SIG-M5 treated with dmso at 0.1 percent for 504 hours (cell line): ENCODE data around the gene SH3GL3.

ENCODE experiments used
- DNase-seq: peaks from one replicate; lab custom pipeline; 2025; ENCODE audit not compliant: unreplicated experiment; lab: John Stamatoyannopoulos, UW

Gene SH3GL3

GRCh38 chr15:83658430-83659416 is 211.6 kb downstream of the SH3GL3 start:
- DNase-seq, result no peak

GRCh38 chr15:83659417-83659812 is 212.3 kb downstream of the SH3GL3 start:
- DNase-seq, result no peak

DNA sequence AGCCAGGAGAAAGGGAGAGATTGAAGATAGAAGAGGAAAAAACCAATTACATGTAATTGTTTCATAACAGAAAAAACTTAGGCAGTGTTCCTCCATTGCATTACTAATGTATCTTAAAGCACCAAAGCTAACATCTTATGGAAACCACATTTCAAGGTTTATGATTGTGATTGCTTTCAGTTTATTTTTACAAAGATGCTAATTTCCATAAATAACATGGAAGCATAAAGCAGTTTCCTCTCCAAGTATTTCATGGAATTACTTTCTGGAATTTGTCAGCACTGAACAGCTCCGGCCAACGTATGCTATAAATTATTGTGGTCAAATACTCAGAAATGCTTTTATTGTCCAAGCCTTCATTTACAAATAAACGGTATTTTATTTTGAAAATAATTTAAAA is 218.3 kb downstream of the SH3GL3 start:
- no peak for DNase-seq
